Parathyroid adenoma (tissue), 2 donors: Measurements from ENCODE around the gene RGS3.

ENCODE experiments used
- H2AFZ ChIP-seq: fragments of 300-600 bp; sonication (generic); one replicate; pipeline ENCODE4 v1.7.0; 2017; ENCODE audit warnings: antibody characterized with exemption, mild to moderate bottlenecking
- H3K27ac ChIP-seq: fragments of 300-600 bp; sonication (generic); one replicate; pipeline ENCODE4 v1.7.0; 2017
- H3K27me3 ChIP-seq: fragments of 300-600 bp; sonication (generic); one replicate; pipeline ENCODE4 v1.7.0; 2017; ENCODE audit warnings: low read length; ENCODE audit not compliant: control insufficient read depth, insufficient read depth
- H3K36me3 ChIP-seq: fragments of 300-600 bp; sonication (generic); one replicate; pipeline ENCODE4 v1.7.0; 2017; ENCODE audit warnings: low read length; ENCODE audit not compliant: control insufficient read depth, insufficient read depth
- H3K4me1 ChIP-seq: fragments of 300-600 bp; sonication (generic); one replicate; pipeline ENCODE4 v1.7.0; 2017; ENCODE audit warnings: control low read depth
- H3K4me2 ChIP-seq: fragments of 300-600 bp; sonication (generic); one replicate; pipeline ENCODE4 v1.7.0; 2017; ENCODE audit warnings: low read length
- H3K4me3 ChIP-seq: fragments of 300-600 bp; sonication (generic); one replicate; pipeline ENCODE4 v1.7.0; 2017; ENCODE audit warnings: low read depth, low read length
- H3K79me2 ChIP-seq: fragments of 300-600 bp; sonication (generic); one replicate; pipeline ENCODE4 v1.7.0; 2017; ENCODE audit warnings: control low read depth
- H3K9ac ChIP-seq: fragments of 300-600 bp; sonication (generic); one replicate; pipeline ENCODE4 v1.7.0; 2017; ENCODE audit warnings: mild to moderate bottlenecking
- H3K9me3 ChIP-seq: fragments of 300-600 bp; sonication (generic); one replicate; pipeline ENCODE4 v1.7.0; 2017; ENCODE audit warnings: low read length; ENCODE audit not compliant: control insufficient read depth
- TF ChIP-seq, protein P1 (sequence below): fragments of 300-600 bp; sonication (generic); IDR thresholded peaks from one replicate; pipeline ENCODE4 v1.7.0; 2017; ENCODE audit warnings: antibody characterized with exemption, mild to moderate bottlenecking
- donor health status: primary hyperparathyroidism.

The RGS3 gene

DNA sequence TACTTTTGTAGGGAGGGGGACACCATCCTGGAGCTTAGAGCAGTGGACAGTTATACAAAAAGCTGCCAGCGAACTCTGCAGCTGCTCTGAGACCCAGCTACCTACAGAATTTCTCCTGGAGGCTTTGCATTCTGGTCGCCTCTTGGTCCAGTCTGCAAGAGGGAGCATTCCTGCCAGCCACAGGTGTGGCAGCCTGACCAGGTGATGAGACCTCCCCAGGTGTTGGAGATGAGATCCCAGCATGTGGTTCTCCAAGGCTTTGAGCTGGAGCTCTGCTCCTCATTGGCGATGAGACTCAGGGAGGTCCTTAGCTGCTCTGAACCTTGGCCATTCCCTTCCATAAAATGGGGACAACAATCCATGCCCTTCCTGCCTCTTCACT, 69.3 kb downstream of the RGS3 start:
- Histone ChIP-seq H3K9ac (no peak overlapping the region), H3K4me1 (no peaks in the 10 kb centered on the region), H3K4me3 (no peak overlapping the region), H3K36me3 (no peaks in the 10 kb centered on the region), H3K79me2 (no peaks in the 10 kb centered on the region), H3K27me3 (no peaks in the 10 kb centered on the region), H2AFZ (no peak overlapping the region), H3K27ac (no peak overlapping the region), H3K4me2 (no peak overlapping the region), H3K9me3 (no peaks in the 10 kb centered on the region)
- TF ChIP-seq, protein P1, sequence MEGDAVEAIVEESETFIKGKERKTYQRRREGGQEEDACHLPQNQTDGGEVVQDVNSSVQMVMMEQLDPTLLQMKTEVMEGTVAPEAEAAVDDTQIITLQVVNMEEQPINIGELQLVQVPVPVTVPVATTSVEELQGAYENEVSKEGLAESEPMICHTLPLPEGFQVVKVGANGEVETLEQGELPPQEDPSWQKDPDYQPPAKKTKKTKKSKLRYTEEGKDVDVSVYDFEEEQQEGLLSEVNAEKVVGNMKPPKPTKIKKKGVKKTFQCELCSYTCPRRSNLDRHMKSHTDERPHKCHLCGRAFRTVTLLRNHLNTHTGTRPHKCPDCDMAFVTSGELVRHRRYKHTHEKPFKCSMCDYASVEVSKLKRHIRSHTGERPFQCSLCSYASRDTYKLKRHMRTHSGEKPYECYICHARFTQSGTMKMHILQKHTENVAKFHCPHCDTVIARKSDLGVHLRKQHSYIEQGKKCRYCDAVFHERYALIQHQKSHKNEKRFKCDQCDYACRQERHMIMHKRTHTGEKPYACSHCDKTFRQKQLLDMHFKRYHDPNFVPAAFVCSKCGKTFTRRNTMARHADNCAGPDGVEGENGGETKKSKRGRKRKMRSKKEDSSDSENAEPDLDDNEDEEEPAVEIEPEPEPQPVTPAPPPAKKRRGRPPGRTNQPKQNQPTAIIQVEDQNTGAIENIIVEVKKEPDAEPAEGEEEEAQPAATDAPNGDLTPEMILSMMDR = no peak

DNA sequence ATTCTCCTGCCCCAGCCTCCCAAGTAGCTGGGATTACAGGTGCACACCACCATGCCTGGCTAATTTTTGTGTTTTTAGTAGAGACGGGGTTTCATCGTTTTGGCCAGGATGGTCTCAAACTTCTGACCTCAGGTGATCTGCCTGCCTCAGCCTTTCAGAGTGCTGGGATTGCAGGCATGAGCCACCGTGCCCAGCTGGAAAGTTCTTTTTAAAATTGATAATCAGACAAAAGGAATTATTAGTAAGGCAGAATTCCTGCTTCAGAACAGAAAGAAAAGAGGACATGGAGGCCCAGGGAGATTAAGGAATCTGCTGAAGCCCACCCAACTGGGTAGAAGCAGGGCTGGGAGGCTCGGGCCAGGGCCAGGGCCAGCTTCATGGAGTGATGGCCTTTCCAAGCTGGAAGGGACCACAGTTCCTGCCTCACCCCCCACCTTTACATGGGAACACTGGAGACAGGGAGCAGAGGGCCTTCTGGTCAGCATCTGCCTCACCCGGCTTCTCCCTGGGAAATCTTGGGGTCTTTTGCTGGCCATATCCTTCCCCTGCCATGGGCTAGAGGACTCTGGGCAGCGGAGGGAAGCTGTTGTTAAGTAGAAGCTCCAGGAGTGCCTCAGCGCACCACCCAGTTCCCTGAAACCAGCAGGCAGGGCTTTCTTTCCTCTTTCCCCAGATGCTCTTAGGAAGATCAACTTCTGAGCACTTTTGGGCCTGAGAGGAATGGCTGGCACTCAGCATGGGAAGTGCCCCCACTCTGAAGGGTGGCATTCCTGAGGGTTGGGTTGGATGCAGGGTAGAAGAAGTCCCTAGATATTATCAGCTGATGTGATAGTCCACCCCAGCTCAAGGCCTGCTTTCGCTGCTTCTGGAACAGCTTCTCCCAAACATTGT, 70.1 kb downstream of the RGS3 start:
- Histone ChIP-seq H3K9ac (no peak overlapping the region), H3K4me2 (no peak overlapping the region), H3K4me3 (no peak overlapping the region), H2AFZ (no peak overlapping the region), H3K79me2 (no peaks in the 10 kb centered on the region), H3K4me1 (no peaks in the 10 kb centered on the region), H3K36me3 (no peaks in the 10 kb centered on the region), H3K27ac (no peak overlapping the region), H3K27me3 (no peaks in the 10 kb centered on the region), H3K9me3 (no peaks in the 10 kb centered on the region)
- TF ChIP-seq, protein P1 = no peak

DNA sequence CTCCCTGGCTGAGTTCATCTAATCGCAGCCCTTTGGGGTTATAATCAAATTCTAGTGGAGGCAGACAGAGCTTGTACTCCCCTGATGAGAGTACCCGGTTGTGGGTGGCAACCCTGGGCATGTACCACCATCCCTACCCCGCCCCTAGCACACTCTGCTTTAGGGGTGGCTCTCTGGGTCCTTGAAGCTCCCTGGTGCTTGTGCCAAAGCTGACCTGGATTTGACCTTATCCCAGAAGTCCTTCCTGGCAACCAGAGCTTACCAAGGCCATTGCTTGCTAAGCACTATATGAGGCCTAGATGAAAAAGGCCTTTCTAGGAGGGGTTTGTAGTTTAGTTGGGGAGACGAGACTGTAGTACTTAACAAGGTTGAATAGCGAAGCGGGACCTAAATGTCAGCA, 72.2 kb downstream of the RGS3 start:
- no peaks in the 10 kb centered on the region for H3K36me3 ChIP-seq
- TF ChIP-seq, protein P1 = no peak
- H3K4me1 ChIP-seq = no peaks in the 10 kb centered on the region
- H3K9ac ChIP-seq = no peak overlapping the region
- no peak overlapping the region for H3K4me2 ChIP-seq
- H3K9me3 ChIP-seq = no peaks in the 10 kb centered on the region
- H3K79me2 ChIP-seq = no peaks in the 10 kb centered on the region
- H2AFZ ChIP-seq = no peak overlapping the region
- H3K27ac ChIP-seq = no peak overlapping the region
- no peaks in the 10 kb centered on the region for H3K27me3 ChIP-seq
- no peak overlapping the region for H3K4me3 ChIP-seq

DNA sequence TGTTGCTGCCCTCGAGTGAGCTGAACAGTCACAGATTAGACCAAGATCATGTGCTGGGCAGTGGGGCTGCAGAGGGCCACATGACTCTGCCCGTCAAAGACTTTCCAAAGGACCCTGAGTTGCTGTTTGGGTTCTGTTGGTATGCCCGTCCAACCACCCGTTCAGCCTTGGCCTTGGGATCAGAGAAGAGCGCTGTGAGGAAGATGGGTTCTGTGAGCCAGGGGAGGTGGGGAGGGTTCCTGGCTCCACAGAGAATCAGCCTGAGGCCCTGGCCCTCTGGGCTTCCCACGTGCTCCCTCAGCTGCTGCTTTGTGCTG, 72.6 kb downstream of the RGS3 start:
- Histone ChIP-seq H3K4me3 (no peak overlapping the region), H2AFZ (no peak overlapping the region), H3K27me3 (no peaks in the 10 kb centered on the region), H3K36me3 (no peaks in the 10 kb centered on the region), H3K4me1 (no peaks in the 10 kb centered on the region), H3K4me2 (no peak overlapping the region), H3K9ac (no peak overlapping the region), H3K27ac (no peak overlapping the region), H3K9me3 (no peaks in the 10 kb centered on the region), H3K79me2 (no peaks in the 10 kb centered on the region)
- TF ChIP-seq, protein P1 = no peak
